IMR-90 (cell line): ENCODE data around the gene LARGE2. TPM values are rescaled to one million over a fixed set of nuclear protein-coding genes. Genes with fewer than 3 reads are reported as not detected.
A peak's percentile ranks its signal among the peaks of the same experiment; 100 is the strongest.

Experiments used
- ATAC-seq: fragments of 200-7000 bp; cut with Tn5 transposase; 2 replicates; pipeline ENCODE4 v1.9.1; 2020; ENCODE audit warnings: low read depth, mild to moderate bottlenecking, moderate library complexity
- BruUV-seq: library from RNA; stranded (reverse); fragments of 400-500 nt; replicated peaks from 2 replicates; lab custom pipeline; 2021; lab: Mats Ljungman, UMichigan
- CTCF ChIA-PET: fragments of 300-600 bp; formaldehyde crosslinking; extraction: SDS; loops from one replicate; lab custom pipeline; 2021; ENCODE audit warnings: antibody characterized with exemption; lab: Yijun Ruan, JAX
- POLR2A ChIA-PET: fragments of 300-600 bp; sonication (Branson Sonifier 250); formaldehyde crosslinking; loops from one replicate; lab custom pipeline; 2022; ENCODE audit warnings: antibody characterized with exemption; ENCODE audit not compliant: unreplicated experiment; lab: Charles Lee
- DNase-seq: peaks from one replicate; pipeline ENCODE4 v3.0.0; 2013
- H2AFZ ChIP-seq: replicated peaks from 2 replicates; pipeline ENCODE3; 2013; ENCODE audit warnings: low read length, mild to moderate bottlenecking; ENCODE audit not compliant: poor library complexity
- H2AK5ac ChIP-seq: 2 replicates; pipeline ENCODE4 v1.6.1; 2013; ENCODE audit warnings: low read depth, low read length, inconsistent platforms
- H2AK9ac ChIP-seq: replicated peaks from 2 replicates; pipeline ENCODE3; 2013; ENCODE audit warnings: mild to moderate bottlenecking, low read depth, low read length, moderate library complexity; ENCODE audit not compliant: poor library complexity
- H2BK120ac ChIP-seq: 2 replicates; pipeline ENCODE4 v1.6.1; 2013; ENCODE audit warnings: low read depth, low read length, inconsistent platforms
- H2BK15ac ChIP-seq: 3 replicates; pipeline ENCODE4 v1.6.1; 2013; ENCODE audit warnings: low read depth, low read length, inconsistent platforms
- H2BK20ac ChIP-seq: 2 replicates; pipeline ENCODE4 v1.6.1; 2013; ENCODE audit warnings: low read depth, mild to moderate bottlenecking, inconsistent platforms, low read length, moderate library complexity
- H2BK5ac ChIP-seq: 2 replicates; pipeline ENCODE4 v1.6.1; 2013; ENCODE audit warnings: mild to moderate bottlenecking, low read depth, low read length, inconsistent platforms; ENCODE audit not compliant: poor library complexity, severe bottlenecking
- H3K14ac ChIP-seq: replicated peaks from 2 replicates; pipeline ENCODE4 v1.6.1; 2013; ENCODE audit warnings: low read depth, low read length, inconsistent platforms
- H3K18ac ChIP-seq: 2 replicates; pipeline ENCODE4 v1.6.1; 2013; ENCODE audit warnings: low read depth, low read length, control low read depth
- H3K23ac ChIP-seq: 2 replicates; pipeline ENCODE4 v1.6.1; 2013; ENCODE audit warnings: low read depth, low read length, inconsistent platforms
- H3K27ac ChIP-seq: 2 replicates; pipeline ENCODE4 v1.5.1; 2013; ENCODE audit warnings: mild to moderate bottlenecking, control low read depth, low read length; ENCODE audit not compliant: insufficient read depth
- H3K27me3 ChIP-seq: 2 replicates; pipeline ENCODE4 v1.6.1; 2013; ENCODE audit warnings: low read length; ENCODE audit not compliant: control insufficient read depth, insufficient read depth
- H3K36me3 ChIP-seq: 2 replicates; pipeline ENCODE4 v1.6.1; 2013; ENCODE audit warnings: low read length, mixed read lengths; ENCODE audit not compliant: control insufficient read depth, insufficient read depth
- H3K4ac ChIP-seq: 2 replicates; pipeline ENCODE4 v1.6.1; 2013; ENCODE audit warnings: low read depth, low read length, inconsistent platforms
- H3K4me1 ChIP-seq: 2 replicates; pipeline ENCODE4 v1.6.1; 2013; ENCODE audit warnings: low read length, mixed read lengths; ENCODE audit not compliant: control insufficient read depth, insufficient read depth
- H3K4me2 ChIP-seq: 2 replicates; pipeline ENCODE4 v1.6.1; 2013; ENCODE audit warnings: low read depth, mild to moderate bottlenecking, control low read depth, low read length, moderate library complexity
- H3K4me3 ChIP-seq: 2 replicates; pipeline ENCODE4 v1.5.1; 2013; ENCODE audit warnings: low read depth, mild to moderate bottlenecking, control low read depth, low read length, moderate library complexity; ENCODE audit not compliant: insufficient read depth
- H3K56ac ChIP-seq: 2 replicates; pipeline ENCODE4 v1.6.1; 2013; ENCODE audit warnings: low read length, inconsistent platforms; ENCODE audit not compliant: insufficient read depth; ENCODE audit errors: extremely low read depth
- H3K79me1 ChIP-seq, 2 experiments: 2 replicates each; pipeline ENCODE4 v1.6.1; 2013; ENCODE audit warnings: low read length in 2 of 2, inconsistent platforms in 1 of 2, low read depth in 1 of 2
- H3K9ac ChIP-seq: 2 replicates; pipeline ENCODE4 v1.6.1; 2013; ENCODE audit warnings: low read depth, low read length, control low read depth
- H3K9me1 ChIP-seq: 2 replicates; pipeline ENCODE4 v1.6.1; 2013; ENCODE audit warnings: low read length, inconsistent platforms; ENCODE audit not compliant: insufficient read depth
- H3K9me3 ChIP-seq: 2 replicates; pipeline ENCODE4 v1.6.1; 2013; ENCODE audit warnings: low read length; ENCODE audit not compliant: control insufficient read depth, insufficient read depth
- H4K20me1 ChIP-seq: 2 replicates; pipeline ENCODE4 v1.6.1; 2013; ENCODE audit warnings: low read length, inconsistent platforms; ENCODE audit not compliant: insufficient read depth
- H4K5ac ChIP-seq: 2 replicates; pipeline ENCODE4 v1.6.1; 2013; ENCODE audit warnings: mild to moderate bottlenecking, low read depth, low read length, control low read depth
- H4K8ac ChIP-seq, 2 experiments: 2 replicates each; pipeline ENCODE4 v1.6.1; 2013; ENCODE audit warnings: low read depth in 2 of 2, low read length in 2 of 2, control low read depth in 1 of 2, inconsistent platforms in 1 of 2
- H4K91ac ChIP-seq: 2 replicates; pipeline ENCODE4 v1.6.1; 2013; ENCODE audit warnings: low read depth, low read length, inconsistent platforms; ENCODE audit not compliant: insufficient read depth
- BHLHE40 ChIP-seq: fragments of 150-350 bp; IDR thresholded peaks from 2 replicates; pipeline ENCODE4 v1.6.1; 2016; ENCODE audit warnings: mild to moderate bottlenecking, low read depth, low read length
- CEBPB ChIP-seq: IDR thresholded peaks from 2 replicates; pipeline ENCODE4 v1.6.1; 2012; ENCODE audit warnings: low read depth, low read length, improper control_type of control experiment
- CHD1 ChIP-seq: IDR thresholded peaks from 2 replicates; pipeline ENCODE4 v1.6.1; 2012; ENCODE audit warnings: low read depth, low read length, improper control_type of control experiment
- CTCF ChIP-seq: conservative IDR thresholded peaks from 2 replicates; pipeline ENCODE4 v1.5.1; 2012; ENCODE audit warnings: mild to moderate bottlenecking, low read depth, low read length, improper control_type of control experiment
- FOS ChIP-seq: fragments of 150-350 bp; IDR thresholded peaks from 2 replicates; pipeline ENCODE4 v1.6.1; 2016; ENCODE audit warnings: low read depth, low read length
- MAFK ChIP-seq: IDR thresholded peaks from 2 replicates; pipeline ENCODE4 v1.6.1; 2012; ENCODE audit warnings: low read depth, low read length, improper control_type of control experiment
- MAZ ChIP-seq: IDR thresholded peaks from 2 replicates; pipeline ENCODE4 v1.6.1; 2012; ENCODE audit warnings: low read depth, mild to moderate bottlenecking, low read length, improper control_type of control experiment, moderate library complexity, borderline replicate concordance
- MXI1 ChIP-seq: IDR thresholded peaks from 2 replicates; pipeline ENCODE4 v1.6.1; 2012; ENCODE audit warnings: low read depth, mild to moderate bottlenecking, low read length, moderate library complexity, borderline replicate concordance
- NFE2L2 ChIP-seq: fragments of 150-350 bp; IDR thresholded peaks from 2 replicates; pipeline ENCODE4 v1.6.1; 2016; ENCODE audit warnings: low read depth, mild to moderate bottlenecking, low read length
- POLR2A ChIP-seq: IDR thresholded peaks from 2 replicates; pipeline ENCODE4 v1.6.1; 2012; ENCODE audit warnings: mild to moderate bottlenecking, low read depth, low read length
- RCOR1 ChIP-seq: IDR thresholded peaks from 2 replicates; pipeline ENCODE4 v1.6.1; 2012; ENCODE audit warnings: mild to moderate bottlenecking, low read length, improper control_type of control experiment; ENCODE audit not compliant: insufficient replicate concordance
- SMC3 ChIP-seq: fragments of 150-350 bp; IDR thresholded peaks from 2 replicates; pipeline ENCODE4 v1.6.1; 2016; ENCODE audit warnings: low read depth, mild to moderate bottlenecking, antibody characterized with exemption, low read length, moderate library complexity
- USF2 ChIP-seq: fragments of 150-350 bp; IDR thresholded peaks from 2 replicates; pipeline ENCODE4 v1.6.1; 2017; ENCODE audit warnings: mild to moderate bottlenecking, antibody characterized with exemption, low read length, low read depth
- WGBS, 2 experiments: methylation state at CpG; one replicate each; pipeline versions ENCODE4 v1.1.5 to v1.1.7; 2013; ENCODE audit warnings: missing lambda C conversion rate in 2 of 2; ENCODE audit not compliant: insufficient read length in 1 of 2; ENCODE audit errors: extremely low coverage in 2 of 2; 5-methylcytosine and 5-hydroxymethylcytosine counted together
- dilution Hi-C: fragments of 300-500 bp; cut with HindIII; formaldehyde crosslinking; loops from one replicate; pipeline ENCODE4 v1.14.3; 2018; ENCODE audit warnings: low sequenced_read_pairs; ENCODE audit not compliant: unreplicated experiment
- in situ Hi-C: fragments of 300-500 bp; cut with MboI; formaldehyde crosslinking; loops from 3 replicates; pipeline ENCODE4 v1.14.3; 2019; ENCODE audit warnings: low sequenced_read_pairs, inconsistent platforms, mixed read lengths
- intact Hi-C: fragments of 100-400 bp; cut with micrococcal nuclease; formaldehyde crosslinking; loops from 2 replicates; pipeline ENCODE4 v1.10.0; 2022
- polyA plus RNA-seq, 3 experiments: library from polyadenylated mRNA; depleted of rRNA; stranded (reverse); fragments of >200 nt; gene quantifications; 2 replicates each; pipeline ENCODE4 v1.2.3, GENCODE V29; 2012; ENCODE audit warnings: low replicate concordance in 1 of 3
- total RNA-seq: library from RNA; depleted of rRNA; stranded (reverse); fragments of >200 nt; gene quantifications from 2 replicates; pipeline ENCODE4 v1.2.3, GENCODE V29; 2012

Gene LARGE2
- total and polyA plus RNA-seq, 2 of the 4 experiments (the other 2 are of a cell fraction) = 0.03 TPM; not detected in 1

- DNase-seq = peak; percentile 8
- in situ Hi-C loops = no loop called here
Observed at GRCh38 chr11:45939836-45940235, 17.4 kb downstream of the LARGE2 start.

More at GRCh38 chr11:45939836-45940235, 17.4 kb downstream of the LARGE2 start:
- no TSS peak for BruUV-seq
- H4K8ac ChIP-seq = no peak overlapping the region
- no peaks in the 10 kb centered on the region for H3K9me3 ChIP-seq
- no peak overlapping the region for H3K14ac ChIP-seq
- ChIA-PET POLR2A (interaction anchor here (0.6 kb wide), 1 partner anchor 56 kb away, joined by 4 read pairs; no protein-coding TSS in a partner anchor), CTCF (interaction anchor here (0.8 kb wide), 1 partner anchor 25 kb away, joined by 3 read pairs; no protein-coding TSS in a partner anchor)
- H3K79me1 ChIP-seq = no peaks in the 10 kb centered on the region
- H2AFZ ChIP-seq = no peak overlapping the region
- H3K27ac ChIP-seq = no peak overlapping the region
- no peaks in the 10 kb centered on the region for H3K27me3 ChIP-seq
- H3K4ac ChIP-seq = no peak overlapping the region
- no peak overlapping the region for H2AK9ac ChIP-seq
- H4K20me1 ChIP-seq = no peaks in the 10 kb centered on the region
- no peak overlapping the region for H2BK15ac ChIP-seq
- no peaks in the 10 kb centered on the region for H3K9me1 ChIP-seq
- dilution Hi-C loops = no loop called here
- H3K4me2 ChIP-seq = no peak overlapping the region
- H3K18ac ChIP-seq = no peak overlapping the region
- H2BK5ac ChIP-seq = no peak overlapping the region
- no peak overlapping the region for H2AK5ac ChIP-seq
- ATAC-seq = no peak; the same call in 1 of the 2 replicates
- H2BK120ac ChIP-seq = no peak overlapping the region
- WGBS, 2 experiments = no CpG with 5 or more reads among the region's 2 CpGs
- H3K4me1 ChIP-seq = no peaks in the 10 kb centered on the region
- TF ChIP-seq CHD1 (no peak), MXI1 (no peak), RCOR1 (no peak), MAFK (no peak), USF2 (no peak), POLR2A (no peak), CEBPB (no peak), BHLHE40 (no peak), NFE2L2 (no peak), SMC3 (no peak), MAZ (no peak), FOS (no peak), CTCF (no peak)
- no peak overlapping the region for H3K9ac ChIP-seq
- H3K56ac ChIP-seq = no peak overlapping the region
- H2BK20ac ChIP-seq = no peak overlapping the region
- intact Hi-C loops = no loop called here
- peaks cover 35% of the 10 kb centered on the region for H3K36me3 ChIP-seq
- no peak overlapping the region for H3K23ac ChIP-seq
- no peak overlapping the region for H4K91ac ChIP-seq
- no peak overlapping the region for H3K4me3 ChIP-seq
- no peak overlapping the region for H4K5ac ChIP-seq
